HEK293 (cell line): ENCODE data around the gene NPR3.

Source experiments
- CTCF ChIA-PET: fragments of 350-600 bp; formaldehyde crosslinking; extraction: SDS; loops from one replicate; lab custom pipeline; 2021; ENCODE audit warnings: antibody characterized with exemption; lab: Yijun Ruan, JAX
- POLR2A ChIA-PET: fragments of 300-600 bp; formaldehyde crosslinking; extraction: SDS; loops from one replicate; lab custom pipeline; 2020; ENCODE audit warnings: antibody characterized with exemption, inconsistent platforms; lab: Yijun Ruan, JAX
- H3K27ac ChIP-seq: fragments of 200-500 bp; sonication (Bioruptor generic); 2 replicates; pipeline ENCODE4 v1.5.1; 2014; ENCODE audit warnings: low read depth, low read length, control low read depth, inconsistent platforms; ENCODE audit errors: extremely low read depth
- H3K36me3 ChIP-seq, 2 experiments: fragments of 200-500 bp in 1 of 2; sonication (Bioruptor generic) in 1 of 2; 1 replicate in 1 of 2; 2 replicates in 1 of 2; pipeline ENCODE4 v1.5.1; 2014 to 2017; ENCODE audit warnings: inconsistent platforms in 2 of 2, low read length in 2 of 2; ENCODE audit not compliant: control insufficient read depth in 2 of 2, insufficient read depth in 1 of 2
- H3K4me1 ChIP-seq: fragments of 200-500 bp; sonication (Bioruptor generic); 2 replicates; pipeline ENCODE4 v1.5.1; 2014; ENCODE audit warnings: mild to moderate bottlenecking, low read length, inconsistent platforms; ENCODE audit not compliant: control insufficient read depth, insufficient read depth
- H3K4me3 ChIP-seq: 2 replicates; pipeline ENCODE4 v1.5.1; 2011; ENCODE audit warnings: low read depth, mild to moderate bottlenecking, control low read depth, low read length, moderate library complexity
- H3K9me3 ChIP-seq: fragments of 200-500 bp; sonication (Bioruptor generic); 2 replicates; pipeline ENCODE4 v1.5.1; 2014; ENCODE audit warnings: low read depth, low read length, inconsistent platforms; ENCODE audit not compliant: control insufficient read depth, insufficient read depth
- GFI1B ChIP-seq: fragments of 450-650 bp; formaldehyde crosslinking; IDR thresholded peaks from 2 replicates; pipeline ENCODE4 v1.5.1; 2016; ENCODE audit warnings: missing biosample characterization, missing genetic modification characterization
- HOXD13 ChIP-seq: sonication (generic); formaldehyde crosslinking; IDR thresholded peaks from 2 replicates; pipeline ENCODE4 v1.8.0; 2022; ENCODE audit warnings: missing genetic modification reagents, borderline replicate concordance
- KLF7 ChIP-seq: fragments of 450-650 bp; formaldehyde crosslinking; IDR thresholded peaks from 2 replicates; pipeline ENCODE4 v1.5.1; 2016; ENCODE audit warnings: missing biosample characterization, missing genetic modification characterization, borderline replicate concordance
- SCRT1 ChIP-seq: fragments of 450-650 bp; formaldehyde crosslinking; IDR thresholded peaks from 2 replicates; pipeline ENCODE4 v1.5.1; 2016; ENCODE audit warnings: missing biosample characterization, missing genetic modification characterization, borderline replicate concordance
- TRIM28 ChIP-seq: IDR thresholded peaks from 2 replicates; pipeline ENCODE4 v1.6.1; 2011; ENCODE audit warnings: low read length, control low read depth, borderline replicate concordance
- WT1 ChIP-seq: fragments of 450-650 bp; formaldehyde crosslinking; IDR thresholded peaks from 2 replicates; pipeline ENCODE4 v1.5.1; 2016; ENCODE audit warnings: missing biosample characterization, missing genetic modification characterization
- ZBTB48 ChIP-seq: fragments of 450-650 bp; formaldehyde crosslinking; IDR thresholded peaks from 2 replicates; pipeline ENCODE4 v1.5.1; 2016; ENCODE audit warnings: missing biosample characterization, missing genetic modification characterization
- ZNF121 ChIP-seq: fragments of 450-650 bp; formaldehyde crosslinking; IDR thresholded peaks from 2 replicates; pipeline ENCODE4 v1.5.1; 2016; ENCODE audit warnings: missing biosample characterization, missing genetic modification characterization
- ZNF175 ChIP-seq: fragments of 450-650 bp; formaldehyde crosslinking; IDR thresholded peaks from 2 replicates; pipeline ENCODE4 v1.5.1; 2016; ENCODE audit warnings: missing biosample characterization, missing genetic modification characterization
- ZNF335 ChIP-seq: fragments of 450-650 bp; formaldehyde crosslinking; conservative IDR thresholded peaks from 2 replicates; pipeline ENCODE4 v1.5.1; 2016; ENCODE audit warnings: missing biosample characterization, missing genetic modification characterization
- ZNF354C ChIP-seq: fragments of 450-650 bp; formaldehyde crosslinking; IDR thresholded peaks from 2 replicates; pipeline ENCODE4 v1.5.1; 2016; ENCODE audit warnings: missing biosample characterization, missing genetic modification characterization, low read depth, borderline replicate concordance
- ZNF585B ChIP-seq: fragments of 450-650 bp; formaldehyde crosslinking; IDR thresholded peaks from 2 replicates; pipeline ENCODE4 v1.5.1; 2016; ENCODE audit warnings: missing biosample characterization, missing genetic modification characterization
- ZNF629 ChIP-seq: fragments of 450-650 bp; formaldehyde crosslinking; IDR thresholded peaks from 2 replicates; pipeline ENCODE4 v1.5.1; 2017; ENCODE audit warnings: missing biosample characterization, missing genetic modification characterization
- ZNF658 ChIP-seq: fragments of 450-650 bp; formaldehyde crosslinking; IDR thresholded peaks from 2 replicates; pipeline ENCODE4; 2016; ENCODE audit warnings: missing biosample characterization, missing genetic modification characterization
- ZNF707 ChIP-seq: fragments of 450-650 bp; formaldehyde crosslinking; IDR thresholded peaks from 2 replicates; pipeline ENCODE4 v1.5.1; 2016; ENCODE audit warnings: missing biosample characterization, missing genetic modification characterization
- TF ChIP-seq, protein P1 (sequence below): fragments of 450-650 bp; formaldehyde crosslinking; conservative IDR thresholded peaks from 2 replicates; pipeline ENCODE4 v1.5.1; 2016; ENCODE audit warnings: low read depth, missing biosample characterization, missing genetic modification characterization
- TF ChIP-seq, protein P2 (sequence below): fragments of 450-650 bp; formaldehyde crosslinking; IDR thresholded peaks from 2 replicates; pipeline ENCODE4 v1.5.1; 2017; ENCODE audit warnings: missing biosample characterization, missing genetic modification characterization
- TF ChIP-seq, protein P3 (sequence below): fragments of 450-650 bp; formaldehyde crosslinking; IDR thresholded peaks from 2 replicates; pipeline ENCODE4 v1.5.1; 2016; ENCODE audit warnings: missing biosample characterization, missing genetic modification characterization
- TF ChIP-seq, protein P4 (sequence below): fragments of 450-650 bp; formaldehyde crosslinking; conservative IDR thresholded peaks from 2 replicates; pipeline ENCODE4 v1.5.1; 2016; ENCODE audit warnings: low read depth, missing biosample characterization, missing genetic modification characterization

NPR3 gene

DNA sequence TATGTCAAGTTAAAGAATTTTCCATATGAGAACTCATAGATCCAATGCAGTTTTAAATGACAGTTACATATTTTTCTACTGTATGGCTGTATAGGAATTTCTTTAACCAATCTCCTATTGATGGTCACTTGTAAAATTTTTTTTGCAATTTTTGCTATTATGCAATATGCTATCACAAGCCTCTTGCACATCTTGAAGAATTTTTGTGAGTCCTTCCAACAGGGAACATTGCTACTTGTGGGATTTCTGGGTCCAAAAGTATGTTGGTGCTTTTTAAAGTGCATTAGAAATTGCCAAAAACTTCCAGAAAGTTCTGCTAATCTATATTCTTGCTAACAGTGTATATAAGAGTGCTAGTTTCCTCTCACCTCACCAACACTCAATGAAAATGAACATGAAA is 65.1 kb downstream of the NPR3 start:
- Histone ChIP-seq H3K36me3 (no peaks in the 10 kb centered on the region), H3K4me1 (no peaks in the 10 kb centered on the region), H3K4me3 (no peak overlapping the region), H3K27ac (no peak overlapping the region), H3K9me3 (no peaks in the 10 kb centered on the region)
- no peak for TF ChIP-seq GFI1B
- TF ChIP-seq, protein P1, sequence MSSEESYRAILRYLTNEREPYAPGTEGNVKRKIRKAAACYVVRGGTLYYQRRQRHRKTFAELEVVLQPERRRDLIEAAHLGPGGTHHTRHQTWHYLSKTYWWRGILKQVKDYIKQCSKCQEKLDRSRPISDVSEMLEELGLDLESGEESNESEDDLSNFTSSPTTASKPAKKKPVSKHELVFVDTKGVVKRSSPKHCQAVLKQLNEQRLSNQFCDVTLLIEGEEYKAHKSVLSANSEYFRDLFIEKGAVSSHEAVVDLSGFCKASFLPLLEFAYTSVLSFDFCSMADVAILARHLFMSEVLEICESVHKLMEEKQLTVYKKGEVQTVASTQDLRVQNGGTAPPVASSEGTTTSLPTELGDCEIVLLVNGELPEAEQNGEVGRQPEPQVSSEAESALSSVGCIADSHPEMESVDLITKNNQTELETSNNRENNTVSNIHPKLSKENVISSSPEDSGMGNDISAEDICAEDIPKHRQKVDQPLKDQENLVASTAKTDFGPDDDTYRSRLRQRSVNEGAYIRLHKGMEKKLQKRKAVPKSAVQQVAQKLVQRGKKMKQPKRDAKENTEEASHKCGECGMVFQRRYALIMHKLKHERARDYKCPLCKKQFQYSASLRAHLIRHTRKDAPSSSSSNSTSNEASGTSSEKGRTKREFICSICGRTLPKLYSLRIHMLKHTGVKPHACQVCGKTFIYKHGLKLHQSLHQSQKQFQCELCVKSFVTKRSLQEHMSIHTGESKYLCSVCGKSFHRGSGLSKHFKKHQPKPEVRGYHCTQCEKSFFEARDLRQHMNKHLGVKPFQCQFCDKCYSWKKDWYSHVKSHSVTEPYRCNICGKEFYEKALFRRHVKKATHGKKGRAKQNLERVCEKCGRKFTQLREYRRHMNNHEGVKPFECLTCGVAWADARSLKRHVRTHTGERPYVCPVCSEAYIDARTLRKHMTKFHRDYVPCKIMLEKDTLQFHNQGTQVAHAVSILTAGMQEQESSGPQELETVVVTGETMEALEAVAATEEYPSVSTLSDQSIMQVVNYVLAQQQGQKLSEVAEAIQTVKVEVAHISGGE (tag by site-specific recombination): no peak
- ChIA-PET POLR2A (no interaction called here), CTCF (no interaction called here)

DNA sequence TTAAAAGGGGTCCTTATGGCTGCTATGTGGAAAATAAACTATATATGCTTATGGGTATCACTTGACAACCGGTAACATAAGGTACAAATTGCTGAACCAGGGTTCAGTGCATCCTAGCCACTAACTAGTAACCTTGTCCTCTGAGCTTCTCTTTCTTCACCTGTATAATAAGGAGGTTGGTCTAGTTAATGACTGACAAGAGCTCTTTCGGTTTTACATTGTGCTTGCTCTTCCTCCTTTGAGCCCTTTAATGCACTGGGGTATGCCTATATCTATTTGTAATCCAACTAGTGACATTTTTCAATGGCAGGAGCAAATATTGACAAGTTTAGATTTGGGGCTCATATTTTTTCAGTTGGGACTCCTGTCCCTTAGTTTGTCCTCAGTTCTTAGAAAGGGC is 66.1 kb downstream of the NPR3 start:
- Histone ChIP-seq H3K27ac (no peak overlapping the region), H3K4me3 (no peak overlapping the region), H3K36me3 (no peaks in the 10 kb centered on the region), H3K4me1 (no peaks in the 10 kb centered on the region), H3K9me3 (no peaks in the 10 kb centered on the region)
- ChIA-PET POLR2A (no interaction called here), CTCF (no interaction called here)
- no peak for TF ChIP-seq WT1
- no peak for TF ChIP-seq ZNF658 (tag by site-specific recombination)
- no peak for TF ChIP-seq ZBTB48 (tag by site-specific recombination)

DNA sequence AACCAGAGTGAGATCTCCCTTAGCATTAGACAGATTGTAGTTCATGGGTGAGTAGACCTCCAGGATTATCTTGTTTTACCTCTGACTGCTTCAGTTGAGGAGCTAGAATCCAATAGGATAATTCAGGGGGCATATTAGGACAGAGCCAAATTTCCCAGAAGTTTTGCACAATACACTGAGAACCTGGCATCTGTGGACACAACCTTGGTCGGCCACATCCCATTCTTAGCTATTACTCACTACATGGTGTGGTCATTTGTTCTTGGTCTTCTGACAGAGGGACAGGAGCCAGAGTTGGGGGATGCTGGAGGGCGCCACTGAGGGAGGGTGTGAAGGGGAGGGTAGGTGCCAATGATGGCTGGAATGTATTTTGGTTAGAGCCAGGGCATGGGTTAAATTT is 66.6 kb downstream of the NPR3 start:
- TF ChIP-seq ZNF121 (tag by site-specific recombination): no peak
- TF ChIP-seq ZNF354C: no peak
- no peak for TF ChIP-seq ZNF175
- TF ChIP-seq, protein P2, sequence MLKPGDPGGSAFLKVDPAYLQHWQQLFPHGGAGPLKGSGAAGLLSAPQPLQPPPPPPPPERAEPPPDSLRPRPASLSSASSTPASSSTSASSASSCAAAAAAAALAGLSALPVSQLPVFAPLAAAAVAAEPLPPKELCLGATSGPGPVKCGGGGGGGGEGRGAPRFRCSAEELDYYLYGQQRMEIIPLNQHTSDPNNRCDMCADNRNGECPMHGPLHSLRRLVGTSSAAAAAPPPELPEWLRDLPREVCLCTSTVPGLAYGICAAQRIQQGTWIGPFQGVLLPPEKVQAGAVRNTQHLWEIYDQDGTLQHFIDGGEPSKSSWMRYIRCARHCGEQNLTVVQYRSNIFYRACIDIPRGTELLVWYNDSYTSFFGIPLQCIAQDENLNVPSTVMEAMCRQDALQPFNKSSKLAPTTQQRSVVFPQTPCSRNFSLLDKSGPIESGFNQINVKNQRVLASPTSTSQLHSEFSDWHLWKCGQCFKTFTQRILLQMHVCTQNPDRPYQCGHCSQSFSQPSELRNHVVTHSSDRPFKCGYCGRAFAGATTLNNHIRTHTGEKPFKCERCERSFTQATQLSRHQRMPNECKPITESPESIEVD: no peak
- TF ChIP-seq ZNF585B (tag by site-specific recombination): no peak
- H3K27ac ChIP-seq: no peak overlapping the region
- no peak overlapping the region for H3K4me3 ChIP-seq
- H3K36me3 ChIP-seq: no peaks in the 10 kb centered on the region
- H3K4me1 ChIP-seq: no peaks in the 10 kb centered on the region
- CTCF ChIA-PET: no interaction called here
- POLR2A ChIA-PET: no interaction called here
- H3K9me3 ChIP-seq: no peaks in the 10 kb centered on the region

DNA sequence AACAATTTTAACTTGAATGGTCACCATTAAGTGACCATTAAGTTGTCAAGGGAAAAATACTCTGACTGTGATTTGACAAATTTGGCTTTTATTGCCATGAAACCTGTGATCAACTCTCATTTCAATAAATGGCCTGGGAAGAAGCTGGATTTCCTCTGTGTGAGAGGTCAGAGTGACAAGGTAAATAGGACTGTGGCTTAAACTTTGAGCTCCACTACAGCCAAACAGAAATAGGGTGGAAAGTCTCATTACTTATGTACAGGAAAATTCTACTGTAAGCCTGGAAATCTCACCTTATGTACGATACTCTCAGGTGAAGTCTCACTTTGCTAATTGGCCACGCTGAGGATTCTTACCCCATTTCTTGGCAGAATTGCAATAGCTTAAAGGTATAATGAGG is 67.3 kb downstream of the NPR3 start:
- POLR2A ChIA-PET: no interaction called here
- Histone ChIP-seq H3K27ac (no peak overlapping the region), H3K36me3 (no peaks in the 10 kb centered on the region), H3K4me3 (no peak overlapping the region), H3K9me3 (no peaks in the 10 kb centered on the region), H3K4me1 (no peaks in the 10 kb centered on the region)
- CTCF ChIA-PET: interaction anchor here (0.6 kb wide), 1 partner anchor 26 kb away, joined by 7 read pairs; no protein-coding TSS in a partner anchor
- TF ChIP-seq, protein P3, sequence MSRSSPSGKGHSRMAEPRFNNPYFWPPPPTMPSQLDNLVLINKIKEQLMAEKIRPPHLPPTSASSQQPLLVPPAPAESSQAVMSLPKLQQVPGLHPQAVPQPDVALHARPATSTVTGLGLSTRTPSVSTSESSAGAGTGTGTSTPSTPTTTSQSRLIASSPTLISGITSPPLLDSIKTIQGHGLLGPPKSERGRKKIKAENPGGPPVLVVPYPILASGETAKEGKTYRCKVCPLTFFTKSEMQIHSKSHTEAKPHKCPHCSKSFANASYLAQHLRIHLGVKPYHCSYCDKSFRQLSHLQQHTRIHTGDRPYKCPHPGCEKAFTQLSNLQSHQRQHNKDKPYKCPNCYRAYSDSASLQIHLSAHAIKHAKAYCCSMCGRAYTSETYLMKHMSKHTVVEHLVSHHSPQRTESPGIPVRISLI (tag by site-specific recombination): no peak
- no peak for TF ChIP-seq KLF7 (tag by site-specific recombination)
- TF ChIP-seq TRIM28: no peak
- TF ChIP-seq ZNF629 (tag by site-specific recombination): no peak
- TF ChIP-seq SCRT1: no peak
- no peak for TF ChIP-seq HOXD13
- TF ChIP-seq ZNF707 (tag by site-specific recombination): no peak
- TF ChIP-seq, protein P4, sequence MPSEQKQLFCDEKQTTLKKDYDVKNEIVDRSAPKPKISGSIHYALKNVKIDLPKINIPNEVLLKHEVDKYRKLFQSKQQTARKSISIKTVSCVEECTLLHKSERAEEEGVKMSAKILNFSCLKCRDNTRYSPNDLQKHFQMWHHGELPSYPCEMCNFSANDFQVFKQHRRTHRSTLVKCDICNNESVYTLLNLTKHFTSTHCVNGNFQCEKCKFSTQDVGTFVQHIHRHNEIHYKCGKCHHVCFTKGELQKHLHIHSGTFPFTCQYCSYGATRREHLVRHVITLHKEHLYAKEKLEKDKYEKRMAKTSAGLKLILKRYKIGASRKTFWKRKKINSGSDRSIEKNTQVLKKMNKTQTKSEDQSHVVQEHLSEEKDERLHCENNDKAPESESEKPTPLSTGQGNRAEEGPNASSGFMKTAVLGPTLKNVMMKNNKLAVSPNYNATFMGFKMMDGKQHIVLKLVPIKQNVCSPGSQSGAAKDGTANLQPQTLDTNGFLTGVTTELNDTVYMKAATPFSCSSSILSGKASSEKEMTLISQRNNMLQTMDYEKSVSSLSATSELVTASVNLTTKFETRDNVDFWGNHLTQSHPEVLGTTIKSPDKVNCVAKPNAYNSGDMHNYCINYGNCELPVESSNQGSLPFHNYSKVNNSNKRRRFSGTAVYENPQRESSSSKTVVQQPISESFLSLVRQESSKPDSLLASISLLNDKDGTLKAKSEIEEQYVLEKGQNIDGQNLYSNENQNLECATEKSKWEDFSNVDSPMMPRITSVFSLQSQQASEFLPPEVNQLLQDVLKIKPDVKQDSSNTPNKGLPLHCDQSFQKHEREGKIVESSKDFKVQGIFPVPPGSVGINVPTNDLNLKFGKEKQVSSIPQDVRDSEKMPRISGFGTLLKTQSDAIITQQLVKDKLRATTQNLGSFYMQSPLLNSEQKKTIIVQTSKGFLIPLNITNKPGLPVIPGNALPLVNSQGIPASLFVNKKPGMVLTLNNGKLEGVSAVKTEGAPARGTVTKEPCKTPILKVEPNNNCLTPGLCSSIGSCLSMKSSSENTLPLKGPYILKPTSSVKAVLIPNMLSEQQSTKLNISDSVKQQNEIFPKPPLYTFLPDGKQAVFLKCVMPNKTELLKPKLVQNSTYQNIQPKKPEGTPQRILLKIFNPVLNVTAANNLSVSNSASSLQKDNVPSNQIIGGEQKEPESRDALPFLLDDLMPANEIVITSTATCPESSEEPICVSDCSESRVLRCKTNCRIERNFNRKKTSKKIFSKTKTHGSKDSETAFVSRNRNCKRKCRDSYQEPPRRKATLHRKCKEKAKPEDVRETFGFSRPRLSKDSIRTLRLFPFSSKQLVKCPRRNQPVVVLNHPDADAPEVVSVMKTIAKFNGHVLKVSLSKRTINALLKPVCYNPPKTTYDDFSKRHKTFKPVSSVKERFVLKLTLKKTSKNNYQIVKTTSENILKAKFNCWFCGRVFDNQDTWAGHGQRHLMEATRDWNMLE (tag by site-specific recombination): no peak
- no peak for TF ChIP-seq ZNF335 (tag by site-specific recombination)
